HUES64 (cell line): Measurements from ENCODE around the gene DNM2. TPM values are rescaled to one million over a fixed set of nuclear protein-coding genes. Genes with fewer than 3 reads are reported as not detected.
"Not testable (repeated sequence)": the region's sequence is repeated elsewhere in the genome, so short reads cannot be mapped to it uniquely, and the experiment has no call there.

Experiments
- H3K27ac ChIP-seq: 2 replicates; pipeline ENCODE4 v1.7.0; 2013; ENCODE audit warnings: low read depth, low read length, inconsistent platforms
- H3K27me3 ChIP-seq: 2 replicates; pipeline ENCODE4 v1.6.1; 2013; ENCODE audit warnings: mild to moderate bottlenecking, low read length; ENCODE audit not compliant: insufficient read depth
- H3K36me3 ChIP-seq: 2 replicates; pipeline ENCODE4 v1.6.1; 2013; ENCODE audit warnings: mild to moderate bottlenecking, low read length; ENCODE audit not compliant: insufficient read depth
- H3K4me1 ChIP-seq: 2 replicates; pipeline ENCODE4 v1.6.1; 2013; ENCODE audit warnings: mild to moderate bottlenecking, low read length, moderate library complexity; ENCODE audit not compliant: insufficient read depth
- H3K4me3 ChIP-seq: 2 replicates; pipeline ENCODE4 v1.5.1; 2013; ENCODE audit warnings: mild to moderate bottlenecking, low read length, moderate library complexity
- H3K9ac ChIP-seq: 2 replicates; pipeline ENCODE4 v1.6.1; 2013; ENCODE audit warnings: mild to moderate bottlenecking, low read depth, low read length
- H3K9me3 ChIP-seq: 2 replicates; pipeline ENCODE4 v1.6.1; 2013; ENCODE audit warnings: low read depth, low read length; ENCODE audit not compliant: insufficient read depth
- WGBS: fragments of 150-250, 120-280 bp; methylation state at CpG from one replicate; pipeline ENCODE4 v1.1.7; 2013; ENCODE audit warnings: missing lambda C conversion rate; 5-methylcytosine and 5-hydroxymethylcytosine counted together
- polyA plus RNA-seq, 2 experiments: library from polyadenylated mRNA; stranded (reverse); fragments of 50-300 nt; gene quantifications; one replicate each; pipeline ENCODE4 v1.2.3, GENCODE V29; 2013

The DNM2 gene
- 70.7 TPM for polyA plus RNA-seq (2013, experiment 1 of 2)
- 67.0 TPM for polyA plus RNA-seq (2013, experiment 2 of 2)

- H3K9me3 ChIP-seq = no peaks in the 10 kb centered on the region
Observed at GRCh38 chr19:10717356-10718204, at the start of gene DNM2. TSS of gene DNM2 (plus strand) at chr19:10718079. CDS start at chr19:10718243, 164 bp downstream.

GRCh38 chr19:10669246-10669645 is 48.6 kb upstream of the DNM2 start:
- Histone ChIP-seq H3K27ac (no peak overlapping the region), H3K4me1 (no peaks in the 10 kb centered on the region), H3K4me3 (no peak overlapping the region), H3K9ac (no peak overlapping the region), H3K9me3 (no peaks in the 10 kb centered on the region), H3K27me3 (no peaks in the 10 kb centered on the region), H3K36me3 (peaks cover 78% of the 10 kb centered on the region)
- WGBS = 94% methylated on average over 6 of the region's 6 CpGs

More at GRCh38 chr19:10717356-10718204, at the start of gene DNM2:
- peak within 1 kb of the TSS; percentile 90 for H3K4me3 ChIP-seq
- peak within 1 kb of the TSS; percentile 87 for H3K27ac ChIP-seq
- H3K27me3 ChIP-seq = no peaks in the 10 kb centered on the region
- H3K36me3 ChIP-seq = peaks cover 19% of the 10 kb centered on the region
- under 1% methylated on average over 57 of the region's 57 CpGs for WGBS
- H3K4me1 ChIP-seq = 0 out of 2 replicates have a peak, but pooled peaks cover 7% of the 10 kb centered on the region
- H3K9ac ChIP-seq = peak within 1 kb of the TSS; percentile 89

DNA sequence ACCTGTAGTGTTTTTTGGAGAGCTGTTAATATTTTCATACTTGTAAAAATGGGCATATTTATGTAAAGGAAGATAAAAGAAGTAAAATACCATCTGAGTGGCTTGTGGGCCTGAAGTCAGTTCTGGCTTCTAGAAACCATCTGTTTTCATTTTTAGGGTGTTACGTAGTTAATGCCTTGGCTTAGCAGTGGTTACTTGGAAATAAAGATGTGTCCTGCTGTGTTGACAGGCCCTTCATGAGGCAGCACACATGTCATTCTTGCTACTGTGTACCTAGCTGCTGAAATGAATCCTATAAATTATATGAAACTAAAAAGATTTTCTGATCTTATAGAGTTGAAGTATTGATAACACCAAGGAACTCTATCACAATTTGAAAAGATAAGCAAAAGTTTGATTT is 47.7 kb upstream of the DNM2 start:
- no peak overlapping the region for H3K9ac ChIP-seq
- peaks cover 84% of the 10 kb centered on the region for H3K36me3 ChIP-seq
- H3K27me3 ChIP-seq = no peaks in the 10 kb centered on the region
- H3K4me1 ChIP-seq = no peaks in the 10 kb centered on the region
- H3K9me3 ChIP-seq = no peaks in the 10 kb centered on the region
- H3K27ac ChIP-seq = no peak overlapping the region
- H3K4me3 ChIP-seq = no peak overlapping the region
- WGBS = 96% methylated on average over 1 of the region's 1 CpG

DNA sequence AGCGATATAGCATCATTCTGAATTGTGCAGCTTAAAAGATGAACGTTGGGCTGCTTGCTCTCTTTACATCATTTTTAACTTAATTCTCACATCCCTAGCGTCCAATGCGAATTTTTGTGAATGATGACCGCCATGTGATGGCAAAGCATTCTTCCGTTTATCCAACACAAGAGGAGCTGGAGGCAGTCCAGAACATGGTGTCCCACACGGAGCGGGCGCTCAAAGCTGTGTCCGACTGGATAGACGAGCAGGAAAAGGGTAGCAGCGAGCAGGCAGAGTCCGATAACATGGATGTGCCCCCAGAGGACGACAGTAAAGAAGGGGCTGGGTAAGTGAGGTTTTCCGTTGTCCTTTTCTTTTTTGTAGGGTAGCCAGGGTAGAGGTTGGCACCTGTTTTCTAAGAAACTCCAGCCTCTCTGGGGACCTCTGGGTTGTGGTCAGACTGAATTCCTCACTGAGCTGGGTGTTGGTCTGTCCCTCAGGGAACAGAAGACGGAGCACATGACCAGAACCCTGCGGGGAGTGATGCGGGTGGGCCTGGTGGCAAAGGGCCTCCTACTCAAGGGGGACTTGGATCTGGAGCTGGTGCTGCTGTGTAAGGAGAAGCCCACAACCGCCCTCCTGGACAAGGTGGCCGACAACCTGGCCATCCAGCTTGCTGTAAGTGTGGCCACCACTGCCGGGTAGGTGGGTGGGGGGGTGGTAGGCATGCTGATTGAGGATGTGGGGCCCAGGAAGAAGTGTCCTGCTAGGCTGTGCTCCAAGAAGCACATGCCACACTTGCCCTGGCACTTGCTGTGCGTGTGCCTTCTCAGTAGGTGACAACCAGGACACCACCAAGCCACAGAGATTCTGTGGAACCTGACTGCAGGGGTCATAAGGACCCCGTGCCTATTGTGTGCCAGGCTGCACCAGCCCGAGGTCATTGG is 46.7 kb upstream of the DNM2 start:
- Histone ChIP-seq H3K27ac (no peak overlapping the region), H3K4me3 (no peak overlapping the region), H3K36me3 (peaks cover 89% of the 10 kb centered on the region), H3K27me3 (no peaks in the 10 kb centered on the region), H3K9ac (no peak overlapping the region), H3K9me3 (no peaks in the 10 kb centered on the region), H3K4me1 (no peaks in the 10 kb centered on the region)
- WGBS = 95% methylated on average over 24 of the region's 24 CpGs

- not testable (repeated sequence) for H3K4me3 ChIP-seq, H3K4me1 ChIP-seq, H3K9me3 ChIP-seq, H3K27me3 ChIP-seq, H3K9ac ChIP-seq, H3K27ac ChIP-seq
- WGBS = 96% methylated on average over 2 of the region's 3 CpGs
- H3K36me3 ChIP-seq = peaks cover 84% of the 10 kb centered on the region
Observed at GRCh38 chr19:10671922-10672321, 46.0 kb upstream of the DNM2 start.

DNA sequence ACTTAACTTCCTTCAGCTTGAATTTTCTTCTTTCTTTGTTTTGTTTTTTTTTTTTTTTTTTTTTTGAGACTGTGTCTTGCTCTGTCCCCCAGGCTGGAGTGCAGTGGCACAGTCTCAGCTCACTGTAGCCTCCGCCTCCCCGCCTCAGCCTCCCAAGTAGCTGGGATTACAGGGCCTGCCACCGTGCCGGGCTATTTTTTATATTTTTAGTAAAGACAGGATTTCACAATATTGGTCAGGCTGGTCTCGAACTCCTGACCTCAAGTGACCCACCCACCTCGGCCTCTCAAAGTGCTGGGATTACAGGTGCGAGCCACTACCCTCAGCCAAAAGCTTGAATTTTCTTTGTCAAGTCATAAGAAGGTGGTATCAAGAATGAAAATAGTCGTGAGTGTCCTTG is 42.7 kb upstream of the DNM2 start:
- WGBS = 99% methylated on average over 8 of the region's 8 CpGs
- H3K9me3 ChIP-seq, H3K9ac ChIP-seq, H3K27me3 ChIP-seq, H3K4me3 ChIP-seq, H3K4me1 ChIP-seq, H3K27ac ChIP-seq: not testable (repeated sequence)
- H3K36me3 ChIP-seq = peaks cover 94% of the 10 kb centered on the region

DNA sequence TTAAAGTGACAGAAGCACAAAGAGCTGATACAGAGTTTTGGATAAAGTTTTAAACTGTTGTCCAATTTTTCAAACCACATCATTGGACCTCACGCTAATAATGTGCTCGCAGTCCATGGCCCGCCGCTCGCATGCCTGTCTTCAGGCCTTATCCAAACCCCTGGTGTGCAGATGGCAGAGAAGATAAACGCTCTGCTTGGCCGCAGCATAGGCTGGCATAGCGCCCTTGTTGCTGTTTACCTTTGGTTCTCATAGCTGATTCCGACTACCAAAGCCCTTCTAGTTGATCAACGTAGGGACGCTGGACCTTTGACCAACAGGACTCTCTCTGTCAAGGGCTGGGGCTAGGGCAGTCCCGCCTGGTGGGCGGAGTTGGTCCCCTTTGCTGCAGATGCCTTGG is 40.1 kb upstream of the DNM2 start:
- H3K4me1 ChIP-seq = no peaks in the 10 kb centered on the region
- H3K27me3 ChIP-seq = no peaks in the 10 kb centered on the region
- H3K36me3 ChIP-seq = peaks cover 94% of the 10 kb centered on the region
- H3K9me3 ChIP-seq = no peaks in the 10 kb centered on the region
- H3K9ac ChIP-seq = no peak overlapping the region
- H3K4me3 ChIP-seq = no peak overlapping the region
- 96% methylated on average over 13 of the region's 13 CpGs for WGBS
- H3K27ac ChIP-seq = no peak overlapping the region

DNA sequence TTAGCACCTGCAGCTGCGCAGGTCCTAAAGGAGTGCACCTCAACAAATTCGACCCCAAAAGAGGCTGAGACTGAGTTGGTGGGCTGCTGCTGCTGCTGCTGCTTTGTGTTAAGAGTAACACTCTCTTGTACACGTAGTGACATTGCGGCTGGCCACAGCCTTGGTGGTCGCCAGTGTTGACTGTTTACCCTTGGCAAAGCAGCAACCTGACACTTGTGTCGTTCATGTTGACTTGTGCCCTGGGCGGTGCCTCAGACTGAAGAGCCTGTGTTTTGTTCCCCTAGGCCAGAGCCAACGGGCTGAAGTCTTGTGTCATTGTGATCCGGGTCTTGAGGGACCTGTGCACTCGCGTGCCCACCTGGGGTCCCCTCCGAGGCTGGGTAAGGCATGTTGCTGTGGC is 39.1 kb upstream of the DNM2 start:
- H3K4me3 ChIP-seq = no peak overlapping the region
- WGBS = 96% methylated on average over 12 of the region's 12 CpGs
- H3K9me3 ChIP-seq = no peaks in the 10 kb centered on the region
- H3K4me1 ChIP-seq = no peaks in the 10 kb centered on the region
- peaks cover 94% of the 10 kb centered on the region for H3K36me3 ChIP-seq
- no peak overlapping the region for H3K9ac ChIP-seq
- H3K27ac ChIP-seq = no peak overlapping the region
- no peaks in the 10 kb centered on the region for H3K27me3 ChIP-seq

DNA sequence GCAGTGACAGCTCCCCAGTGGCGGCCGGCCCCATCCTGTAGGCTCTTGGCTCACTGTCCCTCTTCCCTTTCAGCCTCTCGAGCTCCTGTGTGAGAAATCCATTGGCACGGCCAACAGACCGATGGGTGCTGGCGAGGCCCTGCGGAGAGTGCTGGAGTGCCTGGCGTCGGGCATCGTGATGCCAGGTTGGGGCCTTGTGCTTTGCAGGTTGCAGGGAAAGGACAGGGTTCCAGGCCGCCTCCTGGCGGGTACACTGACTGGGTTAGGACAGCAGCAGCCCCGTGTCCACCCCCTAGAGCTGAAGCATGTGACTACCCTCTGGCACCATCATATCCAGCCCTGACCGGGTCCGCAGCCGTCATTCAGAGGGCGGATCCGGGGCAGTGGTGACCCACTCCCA is 38.1 kb upstream of the DNM2 start:
- H3K4me1 ChIP-seq = no peaks in the 10 kb centered on the region
- H3K27ac ChIP-seq = no peak overlapping the region
- no peak overlapping the region for H3K9ac ChIP-seq
- WGBS = 97% methylated on average over 18 of the region's 18 CpGs
- peaks cover 95% of the 10 kb centered on the region for H3K36me3 ChIP-seq
- H3K27me3 ChIP-seq = no peaks in the 10 kb centered on the region
- no peaks in the 10 kb centered on the region for H3K9me3 ChIP-seq
- no peak overlapping the region for H3K4me3 ChIP-seq

DNA sequence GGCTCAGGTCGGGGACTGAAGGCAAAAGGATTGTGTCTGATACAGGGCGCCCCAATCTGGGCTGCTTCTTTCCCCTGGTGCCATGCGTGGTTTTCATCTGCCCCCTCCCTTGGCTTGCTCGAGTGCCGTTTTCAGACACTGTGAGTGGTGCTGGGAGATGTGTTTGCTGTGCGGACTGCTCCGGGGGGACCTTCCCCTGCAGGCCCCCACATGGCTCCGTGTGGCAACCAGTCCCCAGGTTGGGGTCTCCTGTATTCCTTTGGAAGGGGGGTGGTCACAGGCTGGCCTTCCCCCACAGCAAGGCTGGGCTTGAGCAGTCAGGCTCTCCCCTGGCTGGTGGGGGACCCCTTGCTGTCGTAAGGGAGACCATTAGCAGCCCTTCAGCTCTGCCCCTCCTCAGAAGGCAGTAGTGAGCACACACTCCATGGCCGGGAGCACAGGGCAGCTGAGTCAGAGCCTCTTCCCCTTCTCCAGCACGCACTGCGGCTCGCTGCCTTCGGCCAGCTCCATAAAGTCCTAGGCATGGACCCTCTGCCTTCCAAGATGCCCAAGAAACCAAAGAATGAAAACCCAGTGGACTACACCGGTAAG is 37.2 kb upstream of the DNM2 start:
- Histone ChIP-seq H3K9me3 (no peaks in the 10 kb centered on the region), H3K9ac (no peak overlapping the region), H3K4me3 (no peak overlapping the region), H3K27ac (no peak overlapping the region), H3K36me3 (peaks cover 95% of the 10 kb centered on the region), H3K4me1 (no peaks in the 10 kb centered on the region), H3K27me3 (no peaks in the 10 kb centered on the region)
- 96% methylated on average over 15 of the region's 15 CpGs for WGBS

- Histone ChIP-seq H3K4me3 (no peak overlapping the region), H3K27me3 (no peaks in the 10 kb centered on the region), H3K4me1 (no peaks in the 10 kb centered on the region), H3K9me3 (no peaks in the 10 kb centered on the region), H3K36me3 (peaks cover 100% of the 10 kb centered on the region), H3K9ac (no peak overlapping the region), H3K27ac (no peak overlapping the region)
- 99% methylated on average over 4 of the region's 4 CpGs for WGBS
Observed at GRCh38 chr19:10681658-10682057, 36.2 kb upstream of the DNM2 start.
